OCI-LY1 (cell line): ENCODE measurements around the gene RUVBL1.

Source experiments
- EZH2 ChIP-seq: fragments of 200-600 bp; sonication (generic), shearing (Covaris generic); IDR thresholded peaks from 2 replicates; pipeline ENCODE4 v1.8.0; 2017; ENCODE audit warnings: borderline replicate concordance, mixed run types, mild to moderate bottlenecking, antibody characterized with exemption, low read length, moderate library complexity, mixed read lengths
- TF ChIP-seq, protein P1 (sequence below): fragments of 200-600 bp; sonication (generic), shearing (Covaris generic); IDR thresholded peaks from 2 replicates; pipeline ENCODE4 v1.5.1; 2017; ENCODE audit warnings: mild to moderate bottlenecking, antibody characterized with exemption, low read length, moderate library complexity, mixed read lengths

DNA sequence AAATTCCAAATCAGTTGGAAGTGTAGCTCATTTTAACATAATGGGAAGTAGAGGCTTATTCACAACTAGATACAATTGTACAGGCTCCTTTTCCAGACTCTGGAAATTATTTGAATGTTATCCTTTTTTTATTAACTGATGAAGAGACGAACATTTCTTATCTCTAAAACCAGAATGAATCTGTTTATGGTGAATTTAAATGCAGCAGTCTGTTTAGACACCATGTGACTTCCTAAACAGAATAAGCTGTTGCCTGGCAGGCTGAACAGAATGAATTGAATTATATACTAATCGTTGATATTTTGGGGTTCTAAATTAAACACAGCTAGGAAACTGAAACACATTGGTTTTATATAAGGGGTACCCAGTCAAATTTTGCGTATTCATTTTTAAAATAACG lies 67.4 kb downstream of the RUVBL1 start:
- TF ChIP-seq EZH2 = no peak
- TF ChIP-seq, protein P1, sequence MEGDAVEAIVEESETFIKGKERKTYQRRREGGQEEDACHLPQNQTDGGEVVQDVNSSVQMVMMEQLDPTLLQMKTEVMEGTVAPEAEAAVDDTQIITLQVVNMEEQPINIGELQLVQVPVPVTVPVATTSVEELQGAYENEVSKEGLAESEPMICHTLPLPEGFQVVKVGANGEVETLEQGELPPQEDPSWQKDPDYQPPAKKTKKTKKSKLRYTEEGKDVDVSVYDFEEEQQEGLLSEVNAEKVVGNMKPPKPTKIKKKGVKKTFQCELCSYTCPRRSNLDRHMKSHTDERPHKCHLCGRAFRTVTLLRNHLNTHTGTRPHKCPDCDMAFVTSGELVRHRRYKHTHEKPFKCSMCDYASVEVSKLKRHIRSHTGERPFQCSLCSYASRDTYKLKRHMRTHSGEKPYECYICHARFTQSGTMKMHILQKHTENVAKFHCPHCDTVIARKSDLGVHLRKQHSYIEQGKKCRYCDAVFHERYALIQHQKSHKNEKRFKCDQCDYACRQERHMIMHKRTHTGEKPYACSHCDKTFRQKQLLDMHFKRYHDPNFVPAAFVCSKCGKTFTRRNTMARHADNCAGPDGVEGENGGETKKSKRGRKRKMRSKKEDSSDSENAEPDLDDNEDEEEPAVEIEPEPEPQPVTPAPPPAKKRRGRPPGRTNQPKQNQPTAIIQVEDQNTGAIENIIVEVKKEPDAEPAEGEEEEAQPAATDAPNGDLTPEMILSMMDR = no peak
